DOHH2 (cell line): ENCODE data around the gene SLC25A18.

Experiments used
- H3F3A ChIP-seq: fragments of 200-600 bp; sonication (generic), shearing (Covaris generic); 2 replicates; pipeline ENCODE4 v1.6.0; 2016; ENCODE audit warnings: antibody characterized with exemption, mild to moderate bottlenecking; ENCODE audit not compliant: control insufficient read depth, insufficient read depth
- H3K27ac ChIP-seq: fragments of 200-600 bp; sonication (generic); 2 replicates; pipeline ENCODE4 v1.5.1; 2014; ENCODE audit warnings: low read depth, mild to moderate bottlenecking, low read length, moderate library complexity
- H3K27me3 ChIP-seq: fragments of 200-600 bp; sonication (generic); 2 replicates; pipeline ENCODE4 v1.6.1; 2014; ENCODE audit warnings: mild to moderate bottlenecking, low read length, mixed read lengths; ENCODE audit not compliant: control insufficient read depth
- H3K36me3 ChIP-seq: fragments of 200-600 bp; sonication (generic); 2 replicates; pipeline ENCODE4 v1.6.1; 2014; ENCODE audit warnings: mild to moderate bottlenecking, low read length, moderate library complexity, mixed read lengths; ENCODE audit not compliant: control insufficient read depth
- H3K4me1 ChIP-seq: fragments of 200-600 bp; sonication (generic); 2 replicates; pipeline ENCODE4 v1.6.1; 2014; ENCODE audit warnings: mild to moderate bottlenecking, low read length, mixed read lengths; ENCODE audit not compliant: control insufficient read depth
- H3K4me2 ChIP-seq: fragments of 200-600 bp; sonication (generic); 2 replicates; pipeline ENCODE4 v1.6.0; 2014; ENCODE audit warnings: mild to moderate bottlenecking, low read length, moderate library complexity
- H3K4me3 ChIP-seq: fragments of 200-600 bp; sonication (generic); 2 replicates; pipeline ENCODE4 v1.5.1; 2014; ENCODE audit warnings: mild to moderate bottlenecking, low read length, mixed read lengths
- H3K79me2 ChIP-seq: fragments of 200-600 bp; sonication (generic); 2 replicates; pipeline ENCODE4 v1.6.1; 2014; ENCODE audit warnings: mild to moderate bottlenecking, low read length, mixed read lengths; ENCODE audit not compliant: control insufficient read depth
- H3K9me2 ChIP-seq: fragments of 200-600 bp; sonication (generic); replicated peaks from 2 replicates; pipeline ENCODE4 v1.6.1; 2014; ENCODE audit warnings: mild to moderate bottlenecking, low read length, mixed read lengths; ENCODE audit not compliant: control insufficient read depth
- H3K9me3 ChIP-seq: fragments of 200-600 bp; sonication (generic); 2 replicates; pipeline ENCODE4 v1.6.1; 2014; ENCODE audit warnings: antibody characterized with exemption, low read length, mixed read lengths; ENCODE audit not compliant: control insufficient read depth, insufficient read depth
- H4K20me1 ChIP-seq: fragments of 200-600 bp; sonication (generic); 2 replicates; pipeline ENCODE4 v1.6.0; 2014; ENCODE audit warnings: low read depth, mild to moderate bottlenecking, antibody characterized with exemption, low read length, moderate library complexity; ENCODE audit not compliant: control insufficient read depth, insufficient read depth
- EZH2phosphoT487 ChIP-seq: fragments of 200-600 bp; sonication (generic); IDR thresholded peaks from 2 replicates; pipeline ENCODE4 v1.6.1; 2017; ENCODE audit warnings: borderline replicate concordance, mild to moderate bottlenecking, antibody characterized with exemption, low read length, moderate library complexity, mixed read lengths
- TF ChIP-seq, protein P1 (sequence below): fragments of 200-600 bp; sonication (generic); IDR thresholded peaks from one replicate; pipeline ENCODE4 v1.5.1; 2014; ENCODE audit warnings: antibody characterized with exemption, mild to moderate bottlenecking, low read depth, low read length; ENCODE audit not compliant: poor library complexity, severe bottlenecking

SLC25A18 gene

GRCh38 chr22:17631076-17631565 lies 67.8 kb downstream of the SLC25A18 start:
- no peak overlapping the region for H3K4me3 ChIP-seq
- TF ChIP-seq, protein P1, sequence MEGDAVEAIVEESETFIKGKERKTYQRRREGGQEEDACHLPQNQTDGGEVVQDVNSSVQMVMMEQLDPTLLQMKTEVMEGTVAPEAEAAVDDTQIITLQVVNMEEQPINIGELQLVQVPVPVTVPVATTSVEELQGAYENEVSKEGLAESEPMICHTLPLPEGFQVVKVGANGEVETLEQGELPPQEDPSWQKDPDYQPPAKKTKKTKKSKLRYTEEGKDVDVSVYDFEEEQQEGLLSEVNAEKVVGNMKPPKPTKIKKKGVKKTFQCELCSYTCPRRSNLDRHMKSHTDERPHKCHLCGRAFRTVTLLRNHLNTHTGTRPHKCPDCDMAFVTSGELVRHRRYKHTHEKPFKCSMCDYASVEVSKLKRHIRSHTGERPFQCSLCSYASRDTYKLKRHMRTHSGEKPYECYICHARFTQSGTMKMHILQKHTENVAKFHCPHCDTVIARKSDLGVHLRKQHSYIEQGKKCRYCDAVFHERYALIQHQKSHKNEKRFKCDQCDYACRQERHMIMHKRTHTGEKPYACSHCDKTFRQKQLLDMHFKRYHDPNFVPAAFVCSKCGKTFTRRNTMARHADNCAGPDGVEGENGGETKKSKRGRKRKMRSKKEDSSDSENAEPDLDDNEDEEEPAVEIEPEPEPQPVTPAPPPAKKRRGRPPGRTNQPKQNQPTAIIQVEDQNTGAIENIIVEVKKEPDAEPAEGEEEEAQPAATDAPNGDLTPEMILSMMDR: no peak
- no peak for TF ChIP-seq EZH2phosphoT487
- peaks cover 33% of the 10 kb centered on the region for H3K79me2 ChIP-seq
- peaks cover 20% of the 10 kb centered on the region for H3K4me1 ChIP-seq
- H3F3A ChIP-seq: peaks cover 2% of the 10 kb centered on the region; the same call in 1 of the 2 replicates
- H3K36me3 ChIP-seq: peaks cover 3% of the 10 kb centered on the region; the same call in 1 of the 2 replicates
- no peaks in the 10 kb centered on the region for H4K20me1 ChIP-seq
- H3K27me3 ChIP-seq: no peaks in the 10 kb centered on the region
- no peak overlapping the region for H3K27ac ChIP-seq
- H3K4me2 ChIP-seq: no peak overlapping the region
- H3K9me3 ChIP-seq: no peaks in the 10 kb centered on the region
- no peaks in the 10 kb centered on the region for H3K9me2 ChIP-seq

DNA sequence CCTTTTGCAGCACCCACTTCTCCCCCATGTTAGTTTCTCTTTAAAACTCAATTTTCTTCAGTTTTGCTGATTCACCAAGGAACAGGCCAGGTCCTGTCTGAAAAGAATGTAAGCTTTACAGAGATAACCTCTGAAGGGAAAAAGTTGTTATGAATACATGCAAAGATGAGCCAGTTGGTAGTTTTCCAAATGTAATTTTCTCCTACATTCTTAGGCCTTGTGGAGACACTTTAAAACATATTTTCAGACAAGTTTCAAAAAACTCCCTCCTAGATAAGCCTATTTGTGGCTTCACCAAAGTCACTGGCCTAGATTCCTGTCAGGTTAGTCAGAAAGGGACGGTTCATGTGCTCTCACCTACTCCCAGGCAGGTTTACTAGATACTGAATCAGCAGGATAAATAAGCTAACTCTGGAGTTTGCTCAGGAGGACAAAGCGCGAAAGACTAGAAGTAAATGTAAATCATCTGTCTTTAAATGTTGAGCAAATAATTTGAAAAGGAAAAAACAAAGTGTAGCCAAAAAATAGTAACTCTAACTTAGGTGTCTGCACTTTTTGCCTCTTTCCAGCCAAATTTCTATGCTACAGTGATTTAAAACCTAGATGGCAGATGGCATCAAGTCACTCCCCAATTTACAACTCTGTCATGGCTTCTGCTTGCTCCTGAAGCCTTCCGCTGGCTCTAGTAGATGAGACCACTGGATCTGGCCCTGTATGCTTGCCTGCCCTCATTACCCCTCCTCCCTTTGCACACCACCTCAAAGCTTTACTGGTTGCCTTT lies 70.1 kb downstream of the SLC25A18 start:
- Histone ChIP-seq H3K27me3 (no peaks in the 10 kb centered on the region), H3K79me2 (peaks cover 14% of the 10 kb centered on the region), H4K20me1 (no peaks in the 10 kb centered on the region), H3K36me3 (no peaks in the 10 kb centered on the region; the same call in 1 of the 2 replicates), H3K9me3 (no peaks in the 10 kb centered on the region), H3K4me3 (no peak overlapping the region), H3K27ac (no peak overlapping the region), H3K4me2 (no peak overlapping the region), H3F3A (peaks cover 2% of the 10 kb centered on the region; the same call in 1 of the 2 replicates), H3K9me2 (no peaks in the 10 kb centered on the region), H3K4me1 (peaks cover 16% of the 10 kb centered on the region)
- TF ChIP-seq EZH2phosphoT487: no peak
- TF ChIP-seq, protein P1: no peak

DNA sequence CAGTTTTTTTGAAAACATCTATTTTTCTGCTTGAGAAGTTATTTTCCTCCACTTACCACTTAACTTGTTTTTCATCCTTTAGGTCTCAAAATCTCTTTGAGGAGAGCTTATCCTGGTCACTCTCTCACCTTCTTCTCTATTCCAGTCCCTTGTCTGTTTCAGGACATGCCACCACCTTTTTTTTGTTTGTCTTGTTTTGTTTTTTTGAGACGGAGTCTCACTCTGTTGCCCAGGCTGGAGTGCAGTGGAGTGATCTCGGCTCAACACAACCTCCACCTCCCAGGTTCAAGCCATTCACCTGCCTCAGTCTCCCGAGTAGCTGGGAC lies 70.7 kb downstream of the SLC25A18 start:
- Histone ChIP-seq H3K9me3 (no peaks in the 10 kb centered on the region), H3K9me2 (no peaks in the 10 kb centered on the region), H3K4me2 (no peak overlapping the region), H3K79me2 (peaks cover 14% of the 10 kb centered on the region), H3K27ac (no peak overlapping the region), H3K4me1 (peaks cover 16% of the 10 kb centered on the region), H3F3A (peaks cover 2% of the 10 kb centered on the region; the same call in 1 of the 2 replicates), H3K27me3 (no peaks in the 10 kb centered on the region), H3K36me3 (peaks cover 3% of the 10 kb centered on the region), H4K20me1 (no peaks in the 10 kb centered on the region), H3K4me3 (no peak overlapping the region)
- no peak for TF ChIP-seq EZH2phosphoT487
- TF ChIP-seq, protein P1: no peak
